ENCODE measurements around the gene CIBAR2. TPM values are rescaled to one million over a fixed set of nuclear protein-coding genes. Genes with fewer than 3 reads are reported as not detected.
A peak's percentile ranks its signal among the peaks of the same experiment; 100 is the strongest.

Gene CIBAR2
- total and polyA plus RNA-seq, 7 donors = not detected

GRCh38 chr16:85134789-85135142, 22.5 kb upstream of the CIBAR2 start:
- no peak overlapping the region for H3K4me3 ChIP-seq
- TF ChIP-seq EP300 (IDR thresholded peaks at IDR 0.05) (no peak), POLR2AphosphoS5 (IDR thresholded peaks at IDR 0.05) (peak in 2 of 4 donors; percentile 21 to 40)
- DNase-seq = no peak
- intact Hi-C loops (cut with DNase I) = loop anchor here (5.0 kb wide), 1 partner anchor 68 kb away; no protein-coding TSS in a partner anchor
- peaks cover 0 to 50% (median 47%) of the 10 kb centered on the region in 4 donors for H3K4me1 ChIP-seq
- WGBS, 2 donors = 39 to 62% methylated on average over 14 of the region's 14 CpGs
- peak overlapping the region in 1 of 4 donors; percentile 85 for H3K27ac ChIP-seq
- H3K27me3 ChIP-seq = no peaks in the 10 kb centered on the region
- H3K9me3 ChIP-seq = no peaks in the 10 kb centered on the region
- H3K36me3 ChIP-seq = no peaks in the 10 kb centered on the region

- Histone ChIP-seq H3K4me1 (peaks cover 0 to 55% (median 52%) of the 10 kb centered on the region in 4 donors), H3K27me3 (no peaks in the 10 kb centered on the region), H3K4me3 (no peak overlapping the region), H3K9me3 (no peaks in the 10 kb centered on the region), H3K36me3 (no peaks in the 10 kb centered on the region), H3K27ac (peak overlapping the region in 1 of 4 donors; percentile 85)
- 87 to 92% methylated on average over 19 of the region's 19 CpGs for WGBS, 2 donors
- intact Hi-C loops (cut with DNase I) = no loop called here
- no peak for DNase-seq
- TF ChIP-seq POLR2A (IDR thresholded peaks at IDR 0.05) = no peak
- no peak for TF ChIP-seq EP300 (IDR thresholded peaks at IDR 0.05)
- no peak for TF ChIP-seq CTCF (IDR thresholded peaks at IDR 0.05)
- TF ChIP-seq POLR2AphosphoS5 (IDR thresholded peaks at IDR 0.05) = no peak
Observed at GRCh38 chr16:85134076-85134788, 22.0 kb upstream of the CIBAR2 start.

- intact Hi-C loops (cut with DNase I) = no loop called here
- Histone ChIP-seq H3K27me3 (no peaks in the 10 kb centered on the region), H3K9me3 (no peaks in the 10 kb centered on the region), H3K27ac (no peak overlapping the region), H3K4me3 (no peak overlapping the region), H3K4me1 (peaks cover 0 to 50% (median 45%) of the 10 kb centered on the region in 4 donors), H3K36me3 (no peaks in the 10 kb centered on the region)
- 61 to 87% methylated on average over 1 of the region's 1 CpG for WGBS, 2 donors
- TF ChIP-seq EP300 (IDR thresholded peaks at IDR 0.05) (no peak), POLR2AphosphoS5 (IDR thresholded peaks at IDR 0.05) (no peak), CTCF (IDR thresholded peaks at IDR 0.05) (no peak)
- DNase-seq = no peak
Observed at GRCh38 chr16:85133290-85133599, 21.0 kb upstream of the CIBAR2 start.

- no peaks in the 10 kb centered on the region for H3K27me3 ChIP-seq
- 94 to 95% methylated on average over 20 of the region's 20 CpGs for WGBS, 2 donors
- no peak overlapping the region for H3K27ac ChIP-seq
- no peak overlapping the region for H3K4me3 ChIP-seq
- H3K36me3 ChIP-seq = no peaks in the 10 kb centered on the region
- DNase-seq = no peak
- intact Hi-C loops (cut with DNase I) = no loop called here
- H3K4me1 ChIP-seq = peaks cover 0 to 45% (median 39%) of the 10 kb centered on the region in 4 donors
- H3K9me3 ChIP-seq = no peaks in the 10 kb centered on the region
- TF ChIP-seq POLR2A (IDR thresholded peaks at IDR 0.05) = no peak
- no peak for TF ChIP-seq CTCF (IDR thresholded peaks at IDR 0.05)
- no peak for TF ChIP-seq EP300 (IDR thresholded peaks at IDR 0.05)
- TF ChIP-seq POLR2AphosphoS5 (IDR thresholded peaks at IDR 0.05) = no peak
Observed at GRCh38 chr16:85132456-85133289, 20.4 kb upstream of the CIBAR2 start.

- WGBS, 2 donors = 79 to 85% methylated on average over 5 of the region's 5 CpGs
- TF ChIP-seq POLR2A (IDR thresholded peaks at IDR 0.05) (no peak), EP300 (IDR thresholded peaks at IDR 0.05) (no peak), POLR2AphosphoS5 (IDR thresholded peaks at IDR 0.05) (no peak), CTCF (IDR thresholded peaks at IDR 0.05) (no peak)
- no peaks in the 10 kb centered on the region for H3K9me3 ChIP-seq
- no peaks in the 10 kb centered on the region for H3K36me3 ChIP-seq
- H3K4me3 ChIP-seq = no peak overlapping the region
- intact Hi-C loops (cut with DNase I) = no loop called here
- H3K27me3 ChIP-seq = no peaks in the 10 kb centered on the region
- H3K27ac ChIP-seq = peak overlapping the region; percentile 77 to 86 (median 80)
- DNase-seq = no peak
- H3K4me1 ChIP-seq = peaks cover 0 to 42% (median 37%) of the 10 kb centered on the region in 4 donors
Observed at GRCh38 chr16:85130705-85131028, 18.4 kb upstream of the CIBAR2 start.

Measured in sigmoid colon (tissue), 7 donors.